B cell (primary cell): Measurements from ENCODE around the gene SUV39H2. TPM values are rescaled to one million over a fixed set of nuclear protein-coding genes. Genes with fewer than 3 reads are reported as not detected.
A peak's percentile ranks its signal among the peaks of the same experiment; 100 is the strongest.

Experiments
- ATAC-seq: fragments of 200-7000 bp; cut with Tn5 transposase; one replicate; pipeline ENCODE4 v1.10.0; 2021; ENCODE audit warnings: low read depth, mild to moderate bottlenecking, moderate number of reproducible peaks, moderate library complexity
- CTCF ChIA-PET: fragments of 350-600 bp; sonication (Branson Sonifier 250); formaldehyde crosslinking; loops from one replicate; lab custom pipeline; 2021; ENCODE audit warnings: antibody characterized with exemption, inconsistent platforms; lab: Charles Lee
- POLR2A ChIA-PET: fragments of 350-600 bp; sonication (Branson Sonifier 250); formaldehyde crosslinking; loops from one replicate; lab custom pipeline; 2021; ENCODE audit warnings: antibody characterized with exemption; lab: Charles Lee
- DNase-seq: peaks from one replicate; pipeline ENCODE4 v3.0.0; 2013
- H2AFZ ChIP-seq: 2 replicates; pipeline ENCODE4 v1.6.1; 2012; ENCODE audit warnings: mild to moderate bottlenecking, low read depth, low read length; ENCODE audit not compliant: insufficient read depth, poor library complexity, severe bottlenecking
- H3K27ac ChIP-seq, 2 donors: 1 replicate in 1 of 2; 2 replicates in 1 of 2; pipeline ENCODE4 v1.5.1; 2012 to 2013; ENCODE audit warnings: low read length in 2 of 2, mild to moderate bottlenecking in 2 of 2, moderate library complexity in 1 of 2
- H3K27me3 ChIP-seq, 4 experiments: fragments of 200-600 bp in 1 of 4; sonication (generic) in 1 of 4; replicated peaks in 1 of 4; 1 replicate in 2 of 4; 2 replicates in 2 of 4; pipeline versions ENCODE4 v1.6.1 to v1.7.0; 2013 to 2016; ENCODE audit warnings: low read length in 3 of 4, mild to moderate bottlenecking in 2 of 4, mixed read lengths in 1 of 4, moderate library complexity in 1 of 4; ENCODE audit not compliant: insufficient read depth in 4 of 4, control insufficient read depth in 3 of 4; ENCODE audit errors: control extremely low read depth in 1 of 4
- H3K36me3 ChIP-seq, 2 experiments: replicated peaks in 1 of 2; 1 replicate in 1 of 2; 2 replicates in 1 of 2; pipeline versions ENCODE4 v1.6.1 to v1.7.1; 2013; ENCODE audit warnings: low read length in 1 of 2; ENCODE audit not compliant: insufficient read depth in 2 of 2, control insufficient read depth in 1 of 2; ENCODE audit errors: control extremely low read depth in 1 of 2, extremely low read depth in 1 of 2
- H3K4me1 ChIP-seq, 2 donors: fragments of 200-600 bp in 1 of 2; sonication (generic) in 1 of 2; 1 replicate in 1 of 2; 2 replicates in 1 of 2; pipeline versions ENCODE4 v1.5.1 to v1.6.1; 2013 to 2017; ENCODE audit warnings: low read length in 2 of 2; ENCODE audit not compliant: control insufficient read depth in 2 of 2, insufficient read depth in 2 of 2
- H3K4me2 ChIP-seq: replicated peaks from 2 replicates; pipeline ENCODE3; 2012; ENCODE audit warnings: mild to moderate bottlenecking, low read depth, low read length; ENCODE audit not compliant: poor library complexity, severe bottlenecking
- H3K4me3 ChIP-seq, 5 experiments: fragments of 200-600 bp in 1 of 5; sonication (generic) in 1 of 5; 1 replicate in 3 of 5; 2 replicates in 2 of 5; pipeline versions ENCODE4 v1.5.1 to v1.7.0; 2011 to 2016; ENCODE audit warnings: low read length in 4 of 5, mild to moderate bottlenecking in 4 of 5, low read depth in 2 of 5, control low read depth in 1 of 5, moderate library complexity in 1 of 5; ENCODE audit not compliant: insufficient read depth in 1 of 5; ENCODE audit errors: control extremely low read depth in 1 of 5, extremely low read depth in 1 of 5
- H3K79me2 ChIP-seq: fragments of 200-600 bp; sonication (generic); one replicate; pipeline ENCODE4 v1.6.0; 2016; ENCODE audit warnings: low read length; ENCODE audit not compliant: control insufficient read depth, insufficient read depth
- H3K9ac ChIP-seq: fragments of 200-600 bp; sonication (generic); 2 replicates; pipeline ENCODE4 v1.6.1; 2017; ENCODE audit warnings: mild to moderate bottlenecking, low read length, moderate library complexity
- H3K9me3 ChIP-seq, 3 donors: one replicate each; pipeline versions ENCODE4 v1.6.1 to v1.7.1; 2013; ENCODE audit warnings: low read length in 2 of 3; ENCODE audit not compliant: control insufficient read depth in 2 of 3, insufficient read depth in 1 of 3; ENCODE audit errors: control extremely low read depth in 1 of 3
- H4K20me1 ChIP-seq: 2 replicates; pipeline ENCODE4 v1.6.0; 2012; ENCODE audit warnings: mild to moderate bottlenecking, low read length; ENCODE audit not compliant: insufficient read depth, control insufficient read depth, poor library complexity, severe bottlenecking
- H3K27ac Mint-ChIP-seq: one replicate; pipeline ENCODE4 v1.8.0; 2021; ENCODE audit warnings: mixed read lengths
- H3K27me3 Mint-ChIP-seq: one replicate; pipeline ENCODE4 v1.8.0; 2021; ENCODE audit warnings: mixed read lengths
- H3K4me1 Mint-ChIP-seq: one replicate; pipeline ENCODE4 v1.8.0; 2021; ENCODE audit warnings: mixed read lengths
- H3K4me3 Mint-ChIP-seq: one replicate; pipeline ENCODE4 v1.8.0; 2021; ENCODE audit warnings: mixed read lengths
- H3K9me3 Mint-ChIP-seq: one replicate; pipeline ENCODE4 v1.8.0; 2022; ENCODE audit warnings: mixed read lengths; ENCODE audit not compliant: insufficient read depth
- EZH2 ChIP-seq: IDR thresholded peaks from 2 replicates; pipeline ENCODE4 v1.6.1; 2012; ENCODE audit warnings: borderline replicate concordance, low read depth, mild to moderate bottlenecking, moderate library complexity, low read length; ENCODE audit not compliant: insufficient read depth, poor library complexity, severe bottlenecking
- WGBS: methylation state at CpG from one replicate; pipeline ENCODE4 v1.1.5; 2013; ENCODE audit warnings: missing lambda C conversion rate; ENCODE audit not compliant: insufficient coverage; 5-methylcytosine and 5-hydroxymethylcytosine counted together
- intact Hi-C: fragments of 100-400 bp; cut with micrococcal nuclease; formaldehyde crosslinking; loops from one replicate; pipeline ENCODE4 v1.10.0; 2022
- polyA plus RNA-seq: library from polyadenylated mRNA; depleted of rRNA; stranded (reverse); fragments of >200 nt; gene quantifications from 2 replicates; pipeline ENCODE4 v1.2.3, GENCODE V29; 2012
- total RNA-seq, 2 donors: library from RNA; stranded (reverse); fragments of 120-200 nt in 1 of 2; gene quantifications; 1 replicate in 1 of 2; 2 replicates in 1 of 2; pipeline versions ENCODE4 v1.2.3 to v1.2.4, GENCODE V29; 2013 to 2022
- TF ChIP-seq, protein P1 (sequence below): fragments of 200-600 bp; IDR thresholded peaks from one replicate; pipeline ENCODE4 v1.8.0; 2022; ENCODE audit warnings: antibody characterized with exemption, mild to moderate bottlenecking

The SUV39H2 gene
- total and polyA plus RNA-seq, 2 donors (not counting 1 experiment from before 2014, with no cell fraction given) = 0.73 to 3.2 TPM

DNA sequence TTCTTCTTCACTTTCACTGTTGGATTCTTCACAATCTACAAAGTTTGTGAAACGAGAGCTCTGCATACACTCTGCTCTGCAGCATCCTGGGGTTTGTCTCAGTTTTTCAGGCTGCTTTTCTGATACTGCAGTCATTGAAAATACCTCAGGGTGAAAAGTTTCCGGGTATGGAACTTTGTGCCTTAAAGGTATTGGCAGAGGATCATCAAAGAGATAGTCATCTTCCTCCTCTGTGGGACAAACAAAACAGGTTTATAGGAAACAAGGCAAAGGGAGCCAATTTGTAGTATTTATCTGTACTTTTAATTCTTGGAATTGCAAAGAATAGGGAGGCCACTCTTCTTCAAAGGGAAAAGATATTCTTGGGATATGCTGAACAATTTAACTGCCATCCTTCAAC lies 30.4 kb downstream of the SUV39H2 start:
- ATAC-seq (no peak), DNase-seq (no peak)
- H3K9me3 Mint-ChIP-seq = no peaks in the 10 kb centered on the region
- no peak overlapping the region for H3K27ac Mint-ChIP-seq
- TF ChIP-seq, protein P1, sequence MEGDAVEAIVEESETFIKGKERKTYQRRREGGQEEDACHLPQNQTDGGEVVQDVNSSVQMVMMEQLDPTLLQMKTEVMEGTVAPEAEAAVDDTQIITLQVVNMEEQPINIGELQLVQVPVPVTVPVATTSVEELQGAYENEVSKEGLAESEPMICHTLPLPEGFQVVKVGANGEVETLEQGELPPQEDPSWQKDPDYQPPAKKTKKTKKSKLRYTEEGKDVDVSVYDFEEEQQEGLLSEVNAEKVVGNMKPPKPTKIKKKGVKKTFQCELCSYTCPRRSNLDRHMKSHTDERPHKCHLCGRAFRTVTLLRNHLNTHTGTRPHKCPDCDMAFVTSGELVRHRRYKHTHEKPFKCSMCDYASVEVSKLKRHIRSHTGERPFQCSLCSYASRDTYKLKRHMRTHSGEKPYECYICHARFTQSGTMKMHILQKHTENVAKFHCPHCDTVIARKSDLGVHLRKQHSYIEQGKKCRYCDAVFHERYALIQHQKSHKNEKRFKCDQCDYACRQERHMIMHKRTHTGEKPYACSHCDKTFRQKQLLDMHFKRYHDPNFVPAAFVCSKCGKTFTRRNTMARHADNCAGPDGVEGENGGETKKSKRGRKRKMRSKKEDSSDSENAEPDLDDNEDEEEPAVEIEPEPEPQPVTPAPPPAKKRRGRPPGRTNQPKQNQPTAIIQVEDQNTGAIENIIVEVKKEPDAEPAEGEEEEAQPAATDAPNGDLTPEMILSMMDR = no peak
- TF ChIP-seq EZH2 = no peak
- intact Hi-C loops = no loop called here
- Histone ChIP-seq H4K20me1 (no peaks in the 10 kb centered on the region), H3K9ac (no peak overlapping the region), H3K4me1 (no peaks in the 10 kb centered on the region), H3K4me2 (no peak overlapping the region), H3K4me3 (no peak overlapping the region), H2AFZ (no peak overlapping the region), H3K9me3 (no peaks in the 10 kb centered on the region), H3K36me3 (peaks cover 6 to 68% of the 10 kb centered on the region in 2 experiments), H3K27ac (peak overlapping the region in 1 of 2 donors; percentile 17), H3K79me2 (peaks cover 9% of the 10 kb centered on the region), H3K27me3 (no peaks in the 10 kb centered on the region)
- H3K4me3 Mint-ChIP-seq = no peak overlapping the region
- no peaks in the 10 kb centered on the region for H3K27me3 Mint-ChIP-seq
- POLR2A ChIA-PET = no interaction called here
- CTCF ChIA-PET = interaction anchor here (1.1 kb wide), 1 partner anchor 8 kb away, joined by 3 read pairs; no protein-coding TSS in a partner anchor
- H3K4me1 Mint-ChIP-seq = peaks cover 6% of the 10 kb centered on the region
- no CpG with 5 or more reads among the region's 2 CpGs for WGBS

DNA sequence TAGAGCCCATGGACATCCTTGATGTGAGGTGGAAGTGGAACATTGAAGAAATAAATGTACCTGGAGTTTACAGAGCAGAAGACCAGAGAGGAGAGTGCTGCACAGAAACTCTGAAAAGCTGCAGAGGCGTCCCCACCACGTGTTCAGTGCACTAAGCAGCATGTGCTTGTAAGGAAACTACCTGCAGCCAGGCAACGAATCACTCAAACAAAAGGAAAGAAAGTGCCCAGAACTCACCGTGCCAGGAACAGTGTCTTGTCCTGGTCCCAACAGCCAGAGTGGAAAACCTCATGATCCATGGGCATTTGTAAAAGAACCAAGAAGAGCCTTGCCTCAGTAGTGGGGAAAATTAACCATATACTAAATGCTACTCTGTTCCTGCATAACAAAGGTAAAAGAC lies 32.3 kb downstream of the SUV39H2 start:
- TF ChIP-seq, protein P1 = no peak
- no peak for TF ChIP-seq EZH2
- Mint-ChIP-seq H3K9me3 (no peaks in the 10 kb centered on the region), H3K4me3 (no peak overlapping the region), H3K27me3 (no peaks in the 10 kb centered on the region), H3K27ac (no peak overlapping the region), H3K4me1 (peaks cover 6% of the 10 kb centered on the region)
- Histone ChIP-seq H3K4me1 (no peaks in the 10 kb centered on the region), H3K27ac (no peak overlapping the region), H3K79me2 (peaks cover 10% of the 10 kb centered on the region), H2AFZ (no peak overlapping the region), H3K4me2 (no peak overlapping the region), H3K4me3 (no peak overlapping the region), H3K9me3 (no peaks in the 10 kb centered on the region), H3K9ac (no peak overlapping the region), H3K36me3 (peaks cover 10 to 82% of the 10 kb centered on the region in 2 experiments), H3K27me3 (no peaks in the 10 kb centered on the region), H4K20me1 (no peaks in the 10 kb centered on the region)
- intact Hi-C loops = no loop called here
- ChIA-PET POLR2A (no interaction called here), CTCF (no interaction called here)
- DNase-seq (no peak), ATAC-seq (no peak)
- 91% methylated on average over 2 of the region's 4 CpGs for WGBS
